ENCODE measurements around the gene WWOX. TPM values are rescaled to one million over a fixed set of nuclear protein-coding genes. Genes with fewer than 3 reads are reported as not detected.

Gene WWOX
- total and polyA plus RNA-seq, 2 experiments from 2014 or later = 17.0 to 39.8 TPM

- H2AFZ ChIP-seq = no peak overlapping the region
- no peaks in the 10 kb centered on the region for H3K79me2 ChIP-seq
- no peaks in the 10 kb centered on the region for H3K27me3 ChIP-seq
- H3K9me2 ChIP-seq (replicated peaks; ENCODE audit: insufficient read depth) = no peaks in the 10 kb centered on the region
- no peaks in the 10 kb centered on the region for H3K9me3 ChIP-seq (ENCODE audit: low read depth)
- WGBS (ENCODE audit: low lambda C conversion rate, missing lambda C conversion rate) = 48% methylated on average over 4 of the region's 4 CpGs
- H3K4me3 ChIP-seq = no peak overlapping the region
- H3K4me1 ChIP-seq (ENCODE audit: insufficient read depth) = no peaks in the 10 kb centered on the region
- H3K36me3 ChIP-seq (replicated peaks; ENCODE audit: insufficient read depth, low read depth) = no peaks in the 10 kb centered on the region
- no peak for TF ChIP-seq EZH2 (IDR thresholded peaks at IDR 0.05; ENCODE audit: borderline replicate concordance)
- no peak for TF ChIP-seq CTCF (IDR thresholded peaks at IDR 0.05; ENCODE audit: poor library complexity)
- TF ChIP-seq EZH2phosphoT487 (IDR thresholded peaks at IDR 0.05; ENCODE audit: low read depth, severe bottlenecking, unreplicated experiment) = no peak
- H3K27ac ChIP-seq = no peak overlapping the region
- no peak for DNase-seq (ENCODE audit: low spot score)
- H4K20me1 ChIP-seq (ENCODE audit: insufficient read depth, poor library complexity, severe bottlenecking) = no peaks in the 10 kb centered on the region
- no peak overlapping the region for H3K4me2 ChIP-seq
Observed at GRCh38 chr16:78303946-78304345, 204.5 kb downstream of the WWOX start.

- WGBS (ENCODE audit: low lambda C conversion rate, missing lambda C conversion rate) = 100% methylated on average over 1 of the region's 1 CpG
- H4K20me1 ChIP-seq (ENCODE audit: insufficient read depth, poor library complexity, severe bottlenecking) = no peaks in the 10 kb centered on the region
- H3K9me3 ChIP-seq (ENCODE audit: low read depth) = no peaks in the 10 kb centered on the region
- no peaks in the 10 kb centered on the region for H3K36me3 ChIP-seq (replicated peaks; ENCODE audit: insufficient read depth, low read depth)
- H3K4me2 ChIP-seq = no peak overlapping the region
- no peak for DNase-seq (ENCODE audit: low spot score)
- no peaks in the 10 kb centered on the region for H3K27me3 ChIP-seq
- peaks cover 13% of the 10 kb centered on the region for H3K4me1 ChIP-seq (ENCODE audit: insufficient read depth)
- no peaks in the 10 kb centered on the region for H3K79me2 ChIP-seq
- no peak overlapping the region for H3K27ac ChIP-seq
- no peak overlapping the region for H2AFZ ChIP-seq
- no peaks in the 10 kb centered on the region for H3K9me2 ChIP-seq (replicated peaks; ENCODE audit: insufficient read depth)
- no peak for TF ChIP-seq EZH2phosphoT487 (IDR thresholded peaks at IDR 0.05; ENCODE audit: low read depth, severe bottlenecking, unreplicated experiment)
- no peak for TF ChIP-seq CTCF (IDR thresholded peaks at IDR 0.05; ENCODE audit: poor library complexity)
- no peak for TF ChIP-seq EZH2 (IDR thresholded peaks at IDR 0.05; ENCODE audit: borderline replicate concordance)
- H3K4me3 ChIP-seq = no peak overlapping the region
Observed at GRCh38 chr16:78306361-78306760, 206.9 kb downstream of the WWOX start.

- Histone ChIP-seq H3K79me2 (no peaks in the 10 kb centered on the region), H3K4me1 (ENCODE audit: insufficient read depth) (peaks cover 14% of the 10 kb centered on the region), H3K9me3 (ENCODE audit: low read depth) (no peaks in the 10 kb centered on the region), H3K27ac (no peak overlapping the region), H3K27me3 (no peaks in the 10 kb centered on the region), H3K4me2 (no peak overlapping the region), H2AFZ (no peak overlapping the region), H3K36me3 (replicated peaks; ENCODE audit: insufficient read depth, low read depth) (no peaks in the 10 kb centered on the region), H3K4me3 (no peak overlapping the region), H3K9me2 (replicated peaks; ENCODE audit: insufficient read depth) (no peaks in the 10 kb centered on the region), H4K20me1 (ENCODE audit: insufficient read depth, poor library complexity, severe bottlenecking) (no peaks in the 10 kb centered on the region)
- DNase-seq (ENCODE audit: low spot score) = no peak
- 65% methylated on average over 1 of the region's 1 CpG for WGBS (ENCODE audit: low lambda C conversion rate, missing lambda C conversion rate)
- TF ChIP-seq EZH2phosphoT487 (IDR thresholded peaks at IDR 0.05; ENCODE audit: low read depth, severe bottlenecking, unreplicated experiment) (no peak), CTCF (IDR thresholded peaks at IDR 0.05; ENCODE audit: poor library complexity) (no peak), EZH2 (IDR thresholded peaks at IDR 0.05; ENCODE audit: borderline replicate concordance) (no peak)
Observed at GRCh38 chr16:78307824-78308528, 208.5 kb downstream of the WWOX start.

All from hepatocyte (in vitro differentiated cells).